ENCODE data around the gene PTPN20.

DNA sequence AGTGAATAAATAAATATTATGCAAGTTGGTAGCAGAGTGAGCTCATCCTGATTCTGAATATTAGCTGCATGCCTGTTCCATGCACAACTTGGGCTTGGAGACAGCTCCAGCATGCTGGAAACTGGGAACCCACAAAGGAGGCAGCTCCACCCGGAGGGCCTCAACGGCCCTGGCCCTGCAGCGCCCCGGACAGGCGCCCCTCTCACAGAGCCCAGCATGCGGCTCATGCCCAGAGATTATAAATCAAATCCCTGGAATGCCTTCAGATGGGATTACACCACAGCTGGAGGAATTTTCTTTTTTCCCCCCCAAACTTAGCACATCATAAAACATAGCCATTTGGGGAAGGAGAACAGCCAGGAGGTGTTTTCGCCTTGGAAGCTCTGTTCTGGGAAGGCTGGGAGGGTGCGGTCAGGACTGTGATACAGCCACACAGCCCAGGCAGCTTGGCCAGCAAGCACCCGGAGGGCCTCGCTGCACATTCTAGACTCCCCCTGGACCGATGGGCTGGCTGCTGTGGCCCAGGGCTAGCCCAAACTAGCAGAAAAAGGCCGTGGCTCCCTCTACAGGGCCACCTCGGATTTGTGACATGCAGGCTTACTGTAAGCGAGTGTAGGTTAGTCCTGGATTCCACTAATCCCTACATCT lies 102.4 kb downstream of the PTPN20 start:
- no peak for TF ChIP-seq EZH2 (IDR thresholded peaks at IDR 0.05; ENCODE audit: borderline replicate concordance, low read length)
- TF ChIP-seq, protein P1, sequence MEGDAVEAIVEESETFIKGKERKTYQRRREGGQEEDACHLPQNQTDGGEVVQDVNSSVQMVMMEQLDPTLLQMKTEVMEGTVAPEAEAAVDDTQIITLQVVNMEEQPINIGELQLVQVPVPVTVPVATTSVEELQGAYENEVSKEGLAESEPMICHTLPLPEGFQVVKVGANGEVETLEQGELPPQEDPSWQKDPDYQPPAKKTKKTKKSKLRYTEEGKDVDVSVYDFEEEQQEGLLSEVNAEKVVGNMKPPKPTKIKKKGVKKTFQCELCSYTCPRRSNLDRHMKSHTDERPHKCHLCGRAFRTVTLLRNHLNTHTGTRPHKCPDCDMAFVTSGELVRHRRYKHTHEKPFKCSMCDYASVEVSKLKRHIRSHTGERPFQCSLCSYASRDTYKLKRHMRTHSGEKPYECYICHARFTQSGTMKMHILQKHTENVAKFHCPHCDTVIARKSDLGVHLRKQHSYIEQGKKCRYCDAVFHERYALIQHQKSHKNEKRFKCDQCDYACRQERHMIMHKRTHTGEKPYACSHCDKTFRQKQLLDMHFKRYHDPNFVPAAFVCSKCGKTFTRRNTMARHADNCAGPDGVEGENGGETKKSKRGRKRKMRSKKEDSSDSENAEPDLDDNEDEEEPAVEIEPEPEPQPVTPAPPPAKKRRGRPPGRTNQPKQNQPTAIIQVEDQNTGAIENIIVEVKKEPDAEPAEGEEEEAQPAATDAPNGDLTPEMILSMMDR (IDR thresholded peaks at IDR 0.05; ENCODE audit: low read length), result no peak
